OCI-LY3 (cell line): ENCODE results near the gene FRMD6.

Experiments
- CTCF ChIP-seq: fragments of 200-600, 300-600 bp; sonication (generic); IDR thresholded peaks from 2 replicates; pipeline ENCODE4 v1.5.1; 2014; ENCODE audit warnings: antibody characterized with exemption, low read length, low read depth
- EZH2phosphoT487 ChIP-seq: fragments of 200-600 bp; shearing (Covaris generic); IDR thresholded peaks from 2 replicates; pipeline ENCODE4 v1.6.1; 2018; ENCODE audit warnings: antibody characterized with exemption, mixed run types, low read depth

- TF ChIP-seq CTCF (no peak), EZH2phosphoT487 (no peak)
Measured at GRCh38 chr14:51676549-51676948, 24.8 kb downstream of the FRMD6 start.
